ENCODE measurements around the gene ABCA7. TPM values are rescaled to one million over a fixed set of nuclear protein-coding genes. Genes with fewer than 3 reads are reported as not detected.

ABCA7 gene
- total and polyA plus RNA-seq, 2 of the 8 experiments (the other 6 are each of a cell fraction or from before 2014, with no cell fraction given) = 10.4 to 25.6 TPM

GRCh38 chr19:1103708-1104310 is 63.9 kb downstream of the ABCA7 start, which contains the start of gene GPX4 (continued):
- TF ChIP-seq E2F6 (IDR thresholded peaks at IDR 0.05) (no peak; the same call in 1 of the 2 replicates), TAF7 (optimal IDR thresholded peaks at IDR 0.05; ENCODE audit: borderline replicate concordance, low read depth, low read length) (peak; percentile 62), SIN3A (conservative IDR thresholded peaks at IDR 0.05 in 1 of 2, IDR thresholded peaks at IDR 0.05 in 1 of 2; ENCODE audit: low read depth in 1 of 2, low read length in 2 of 2) (peak; percentile 43 to 45; a peak in 2 of 4 replicates), CHD2 (IDR thresholded peaks at IDR 0.05; ENCODE audit: low read length) (peak; percentile 51; the same call in 1 of the 2 replicates), SUZ12 (IDR thresholded peaks at IDR 0.05; ENCODE audit: low read length) (no peak), BACH1 (IDR thresholded peaks at IDR 0.05; ENCODE audit: low read length) (peak; percentile 80), CREB1 (IDR thresholded peaks at IDR 0.05) (peak; percentile 51), TCF12 (IDR thresholded peaks at IDR 0.05; ENCODE audit: low read depth, low read length) (no peak)
